A549 (cell line): Measurements from ENCODE around the gene PTRHD1.

Experiments
- BHLHE40 ChIP-seq: IDR thresholded peaks from 2 replicates; pipeline ENCODE4 v1.6.1; 2012; ENCODE audit warnings: low read depth, low read length, inconsistent platforms
- CTCF ChIP-seq: fragments of >200 bp; sonication (Bioruptor Twin); formaldehyde crosslinking; IDR thresholded peaks from 3 replicates; pipeline ENCODE4 v1.5.1; 2016
- E2F6 ChIP-seq: IDR thresholded peaks from 2 replicates; pipeline ENCODE4 v1.6.1; 2012; ENCODE audit warnings: low read depth, borderline replicate concordance
- POLR2A ChIP-seq: IDR thresholded peaks from 2 replicates; pipeline ENCODE4 v1.6.1; 2012; ENCODE audit warnings: mild to moderate bottlenecking, low read length
- RNF2 ChIP-seq: fragments of 200-600 bp; sonication (generic); IDR thresholded peaks from 2 replicates; pipeline ENCODE4 v1.6.1; 2016; ENCODE audit warnings: low read depth, mild to moderate bottlenecking, antibody characterized with exemption, moderate library complexity, borderline replicate concordance
- SREBF2 ChIP-seq: fragments of 450-650 bp; IDR thresholded peaks from 2 replicates; pipeline ENCODE4 v1.6.1; 2014; ENCODE audit warnings: mild to moderate bottlenecking, moderate library complexity
- TP53 ChIP-seq: fragments of 250-450 bp; sonication (Bioruptor Pico); IDR thresholded peaks from 2 replicates; pipeline ENCODE4 v1.5.0; 2021; ENCODE audit warnings: mild to moderate bottlenecking, moderate library complexity
- USF2 ChIP-seq: fragments of 450-650 bp; IDR thresholded peaks from 2 replicates; pipeline ENCODE4 v1.6.1; 2014; ENCODE audit warnings: antibody characterized with exemption

- no peak for TF ChIP-seq BHLHE40
- TF ChIP-seq CTCF = no peak
- TF ChIP-seq POLR2A = no peak
- TF ChIP-seq RNF2 = no peak
- TF ChIP-seq E2F6 = no peak
- no peak for TF ChIP-seq USF2
- TF ChIP-seq SREBF2 = no peak
- TF ChIP-seq TP53 = no peak
Observed at GRCh38 chr2:24747299-24747698, 45.9 kb downstream of the PTRHD1 start.
